GM21390 (cell line): ENCODE data around the gene PELO.
A peak's percentile ranks its signal among the peaks of the same experiment; 100 is the strongest.
"Not testable (repeated sequence)": the region's sequence is repeated elsewhere in the genome, so short reads cannot be mapped to it uniquely, and the experiment has no call there.

Experiments
- ATAC-seq: cut with Tn5 transposase; IDR thresholded peaks from one replicate; pipeline ENCODE4 v1.9.1; 2021; ENCODE audit not compliant: unreplicated experiment

The PELO gene, protein sequence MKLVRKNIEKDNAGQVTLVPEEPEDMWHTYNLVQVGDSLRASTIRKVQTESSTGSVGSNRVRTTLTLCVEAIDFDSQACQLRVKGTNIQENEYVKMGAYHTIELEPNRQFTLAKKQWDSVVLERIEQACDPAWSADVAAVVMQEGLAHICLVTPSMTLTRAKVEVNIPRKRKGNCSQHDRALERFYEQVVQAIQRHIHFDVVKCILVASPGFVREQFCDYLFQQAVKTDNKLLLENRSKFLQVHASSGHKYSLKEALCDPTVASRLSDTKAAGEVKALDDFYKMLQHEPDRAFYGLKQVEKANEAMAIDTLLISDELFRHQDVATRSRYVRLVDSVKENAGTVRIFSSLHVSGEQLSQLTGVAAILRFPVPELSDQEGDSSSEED

DNA sequence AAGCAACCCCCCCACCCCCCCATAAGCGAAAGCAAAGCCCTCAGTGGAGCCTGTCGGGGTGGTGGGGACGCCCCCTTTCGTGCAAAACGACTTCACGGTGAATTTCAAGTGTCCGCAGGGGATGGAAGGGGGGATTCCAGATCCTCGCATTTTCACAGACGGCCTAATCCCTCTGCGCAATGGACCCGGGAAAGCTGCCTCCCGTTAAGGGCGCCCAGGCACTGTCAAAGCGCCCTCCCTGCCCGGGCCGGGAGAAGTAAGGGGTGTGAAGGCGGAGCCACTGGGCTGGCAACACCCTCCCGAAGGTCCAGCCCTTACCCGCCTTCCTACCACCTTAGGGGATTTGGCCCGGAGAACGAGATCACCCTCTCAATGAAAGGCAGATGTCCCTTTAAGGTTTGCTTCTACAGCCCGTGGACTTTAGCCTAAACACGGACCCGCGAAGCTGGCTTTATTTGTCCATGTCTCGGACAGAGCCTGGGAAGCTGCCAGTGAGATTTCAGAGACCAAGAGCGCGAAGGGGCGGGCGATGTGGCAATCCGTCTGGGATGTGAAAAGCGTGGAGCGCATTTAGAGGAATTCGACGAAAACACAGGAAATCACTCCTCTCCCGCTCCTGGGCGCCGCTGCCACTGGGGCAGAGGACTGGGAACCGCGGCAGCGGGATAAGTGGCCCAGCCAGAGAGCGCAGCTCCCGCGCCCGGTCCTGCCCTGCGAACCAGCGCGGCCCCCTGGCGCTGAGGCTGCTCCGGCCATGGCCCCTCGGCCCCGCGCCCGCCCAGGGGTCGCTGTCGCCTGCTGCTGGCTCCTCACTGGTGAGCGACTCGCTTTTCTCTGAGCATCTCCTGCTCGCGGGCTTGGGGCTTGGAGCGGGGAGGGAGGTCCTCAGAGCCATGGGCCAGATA, at the start of gene PELO, which contains the start of gene ITGA1:
PELO (plus strand) TSS at position 317 of the 905 bp plus-strand sequence. CDS start 12,479 bp downstream, outside the sequence.
ITGA1 (plus strand) TSS at position 317 of the 905 bp plus-strand sequence; CDS start at position 755, 438 bp downstream.
- peak; percentile 80 for ATAC-seq

DNA sequence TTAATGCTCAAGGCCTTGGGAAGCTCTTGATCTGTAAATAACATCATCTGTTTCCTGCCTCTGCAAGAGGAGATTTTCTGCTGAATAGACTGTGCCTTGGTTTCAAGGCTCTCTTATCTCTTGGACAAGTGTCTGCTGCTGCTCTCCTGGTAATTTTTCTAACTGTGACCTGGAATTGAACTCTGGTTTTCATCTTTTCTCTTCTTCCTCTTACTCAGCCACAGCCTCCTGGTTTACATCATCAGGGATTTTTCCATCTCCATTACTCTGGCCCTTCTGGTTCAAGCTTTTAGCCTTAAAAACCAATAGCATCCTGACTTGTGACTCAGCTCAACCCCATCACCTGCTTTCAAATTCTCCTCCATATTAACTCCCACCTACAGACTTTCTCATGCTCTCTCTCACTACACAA, 49.6 kb upstream of the PELO start:
- ATAC-seq: peak; percentile 61

DNA sequence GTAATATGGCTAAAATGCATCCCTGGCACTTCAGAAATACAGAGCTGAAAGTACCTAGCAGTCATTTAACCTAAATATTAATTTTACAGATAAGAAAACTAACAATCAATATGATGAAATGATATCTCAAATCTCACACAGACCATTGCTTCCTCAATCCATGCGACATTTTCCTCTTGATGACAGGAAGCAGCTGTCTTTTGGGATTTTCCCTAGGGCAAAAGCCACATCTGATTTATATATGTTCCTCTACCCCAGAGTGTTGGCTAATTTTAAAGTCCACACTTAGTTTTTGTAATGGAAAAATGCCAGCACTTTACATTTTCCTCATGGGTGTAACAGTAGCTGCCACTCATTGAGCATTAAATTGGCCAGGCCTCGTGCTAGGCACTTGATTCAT, 47.7 kb upstream of the PELO start:
- no peak for ATAC-seq

DNA sequence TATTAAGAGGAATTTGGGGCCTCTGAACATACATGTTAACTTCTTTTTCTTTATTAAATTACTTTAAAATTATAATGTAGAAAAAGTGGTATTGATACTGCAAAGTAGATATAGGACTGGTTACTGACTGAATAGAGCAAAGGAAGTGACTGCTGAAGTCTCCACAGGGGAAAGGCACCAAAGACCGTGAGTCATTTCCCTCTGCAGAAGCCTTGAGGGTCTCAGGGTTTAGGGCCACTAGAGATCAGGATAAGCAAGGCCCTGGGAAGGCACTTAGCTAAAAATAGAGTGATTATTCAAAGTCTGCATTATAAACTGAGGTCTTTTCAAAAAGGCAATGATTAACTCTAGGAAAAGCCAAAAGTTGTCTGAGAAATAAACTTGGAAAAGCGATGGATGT, 44.7 kb upstream of the PELO start:
- no peak for ATAC-seq

DNA sequence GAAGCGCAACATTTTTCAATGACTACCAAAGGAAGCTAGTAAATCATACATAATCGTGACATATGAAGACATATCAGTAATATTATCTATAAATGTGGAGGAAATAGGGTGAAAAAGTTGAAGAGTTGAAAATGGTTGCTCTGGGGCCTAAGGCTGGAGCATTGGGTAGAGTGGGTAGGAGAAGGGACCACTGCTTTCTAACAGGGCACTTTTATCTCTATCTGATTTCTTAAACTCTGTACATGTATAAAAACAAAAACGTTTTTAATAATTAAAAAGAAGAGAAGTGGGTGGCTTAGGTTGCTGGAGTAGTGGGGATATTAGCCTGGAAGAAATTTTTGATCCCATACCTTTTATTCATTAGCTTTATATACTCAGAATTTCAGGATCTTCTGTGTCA, 44.2 kb upstream of the PELO start:
- ATAC-seq: no peak

DNA sequence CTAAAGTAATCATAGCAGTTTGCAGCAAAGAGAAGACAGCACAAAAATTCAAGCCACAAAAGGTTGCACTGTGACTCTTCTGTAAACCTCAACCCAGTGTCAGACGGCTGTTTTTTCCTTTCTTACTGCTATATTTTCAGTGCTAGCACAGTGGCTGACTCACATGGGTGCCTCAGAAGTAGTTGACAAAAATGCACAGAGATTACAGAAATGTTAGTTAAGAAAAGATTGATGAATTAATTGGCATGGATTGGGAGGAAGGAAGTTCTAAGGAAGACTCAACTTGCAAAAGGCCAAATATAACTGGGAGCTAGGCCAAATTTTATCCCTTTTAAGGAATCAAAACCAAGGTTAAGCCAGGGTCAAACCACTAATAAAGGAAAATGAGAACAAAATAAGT, 43.7 kb upstream of the PELO start:
- peak; percentile 83 for ATAC-seq

DNA sequence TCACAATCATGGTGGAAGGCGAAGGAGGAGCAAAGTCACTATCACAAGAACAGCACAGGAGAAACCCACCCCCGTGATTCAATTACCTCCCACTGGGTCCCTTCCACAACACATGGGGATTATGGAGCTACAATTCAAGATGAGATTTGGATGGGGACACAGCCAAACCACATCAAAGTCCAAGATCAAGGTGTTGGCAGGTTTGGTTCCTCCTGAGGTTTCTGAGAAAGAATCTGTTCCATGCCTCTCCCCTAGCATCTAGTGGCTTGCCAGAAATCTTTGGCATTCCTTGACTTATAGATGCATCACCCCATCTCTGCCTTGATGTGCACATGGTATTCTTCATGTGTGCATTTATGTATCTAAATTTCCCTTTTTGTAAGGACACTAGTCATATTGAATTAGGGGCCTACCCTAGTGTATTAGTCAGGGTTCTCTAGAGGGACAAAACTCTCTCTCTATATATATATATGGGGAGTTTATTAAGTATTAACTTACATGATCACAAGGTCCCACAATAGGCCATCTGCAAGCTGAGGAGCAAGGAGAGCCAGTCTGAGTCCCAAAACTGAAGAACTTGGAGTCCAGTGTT, 42.8 kb upstream of the PELO start:
- ATAC-seq: not testable (repeated sequence)

DNA sequence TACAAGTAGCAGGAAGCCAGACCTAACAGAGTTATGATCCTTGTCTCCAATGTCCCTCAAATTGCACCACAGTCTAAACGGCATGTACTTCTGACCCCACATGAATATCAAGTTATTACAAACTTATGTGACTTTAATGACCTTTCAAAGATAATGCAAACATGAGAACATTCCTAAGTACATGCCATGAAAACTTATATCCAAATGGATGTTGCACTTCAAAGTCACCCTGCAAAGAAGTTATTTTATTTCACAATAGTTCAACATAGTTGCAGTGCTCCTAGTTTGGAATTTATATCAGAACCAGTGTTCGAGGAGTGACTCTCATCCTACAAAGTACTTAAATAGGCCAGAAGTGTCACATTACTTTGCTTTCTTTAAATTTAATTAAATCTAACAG, 41.2 kb upstream of the PELO start:
- ATAC-seq: no peak

DNA sequence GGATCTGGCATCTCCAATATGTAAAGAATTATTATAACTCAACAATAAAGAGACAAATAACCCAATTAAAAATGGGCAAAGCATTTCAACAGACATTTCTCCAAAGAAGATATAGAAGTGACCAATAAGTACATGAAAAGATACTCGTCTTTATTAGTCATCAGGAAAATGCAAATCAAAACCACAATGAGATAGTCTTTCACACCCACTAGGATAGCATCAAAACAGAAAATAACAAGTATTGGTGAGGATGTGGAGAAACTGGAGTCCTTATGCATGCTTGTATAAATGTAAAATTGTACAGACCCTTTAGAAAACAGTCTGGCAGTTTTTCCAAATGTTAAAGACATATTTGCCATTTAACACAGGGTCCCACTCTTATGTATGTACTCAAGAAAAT, 39.1 kb upstream of the PELO start:
- ATAC-seq: peak; percentile 61

DNA sequence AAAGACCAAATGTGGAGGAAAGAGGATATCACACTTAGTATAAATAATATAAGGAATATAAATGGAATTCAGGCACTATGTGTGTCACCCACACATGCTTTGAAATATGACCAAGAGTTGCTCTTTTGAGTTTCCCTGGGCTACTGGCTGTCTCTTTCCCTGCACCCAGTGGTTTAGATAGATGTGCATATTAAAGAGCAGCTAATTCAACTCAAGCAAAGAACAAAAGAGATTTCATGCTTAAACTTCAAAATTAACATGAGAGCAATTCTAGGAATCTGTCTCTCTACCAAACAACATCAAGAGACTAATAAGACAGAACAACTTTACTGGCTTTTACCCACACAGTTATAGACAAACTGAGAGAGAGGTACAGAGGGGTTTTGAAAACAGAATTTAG, 38.0 kb upstream of the PELO start:
- ATAC-seq: no peak

DNA sequence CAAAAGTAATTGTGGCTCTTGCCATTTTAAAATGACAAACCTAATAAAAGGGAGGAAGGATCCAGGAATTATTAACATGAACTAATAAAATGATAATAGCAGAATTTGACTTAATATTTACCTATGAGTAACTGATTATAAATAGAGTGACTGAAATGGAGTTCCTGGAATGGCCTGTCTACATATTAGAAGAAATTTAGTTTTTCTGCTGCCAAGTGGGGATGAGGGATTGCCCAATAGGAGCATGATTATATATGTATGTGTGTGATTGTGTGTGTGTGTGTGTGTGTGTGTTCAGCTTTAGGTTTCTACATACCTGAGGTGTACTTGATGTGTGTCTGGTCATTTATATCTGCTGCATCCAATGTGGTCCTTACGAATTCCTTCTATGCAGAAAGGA, 36.6 kb upstream of the PELO start:
- no peak for ATAC-seq

DNA sequence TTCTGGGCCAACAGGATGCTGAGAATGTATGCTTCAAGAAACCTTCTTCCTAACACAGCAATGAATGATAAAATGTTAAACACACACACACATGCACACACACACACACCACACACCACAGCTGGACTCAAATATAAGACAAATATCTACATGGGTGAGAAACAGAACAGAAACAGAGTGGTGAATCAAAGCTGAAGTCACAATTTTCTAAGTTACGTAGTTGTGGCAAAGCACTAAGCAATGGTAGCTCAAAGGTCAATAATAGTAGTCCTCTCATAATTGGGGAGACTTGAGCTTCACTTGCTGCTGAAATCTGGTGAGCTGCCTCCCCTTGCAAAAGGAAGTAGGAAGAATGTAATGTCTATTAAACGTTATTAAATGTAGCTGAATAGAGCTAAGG, 33.7 kb upstream of the PELO start:
- ATAC-seq: no peak

DNA sequence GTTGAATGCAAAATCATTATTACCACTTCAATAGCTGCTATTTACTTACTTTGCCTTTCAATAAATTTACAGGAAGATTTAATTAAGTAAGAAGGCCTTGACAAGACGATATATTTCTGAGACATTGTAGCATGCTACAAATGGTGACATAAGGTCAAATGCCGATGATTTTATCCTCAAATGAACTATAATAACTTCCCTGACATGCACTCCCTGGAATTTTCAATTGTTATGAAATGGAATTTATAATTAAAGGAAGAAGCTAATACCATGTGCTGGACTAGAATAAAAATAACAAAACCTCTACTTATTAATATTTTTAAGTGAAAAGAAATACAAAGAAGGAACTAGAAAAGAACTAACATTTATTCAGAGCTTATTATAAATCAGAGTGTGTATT, 30.2 kb upstream of the PELO start:
- ATAC-seq: no peak

DNA sequence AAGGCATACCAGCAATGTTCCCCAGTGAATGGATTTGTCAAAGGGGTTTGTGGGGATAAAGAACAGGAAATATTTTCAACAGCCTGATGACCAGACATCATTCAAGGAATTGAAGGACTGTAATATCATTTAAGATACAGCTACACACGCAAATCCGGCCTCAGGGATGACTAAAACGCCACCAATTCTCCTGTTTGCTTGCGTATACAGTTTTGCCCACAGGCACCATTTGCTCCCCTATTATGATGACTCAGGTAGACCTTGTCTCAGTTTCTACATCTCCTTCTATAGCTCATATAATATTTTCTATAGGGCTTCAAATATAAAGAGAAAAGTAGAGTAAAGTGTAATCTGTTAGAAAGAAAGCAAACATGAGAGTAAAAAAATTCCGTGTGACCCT, 29.7 kb upstream of the PELO start:
- ATAC-seq: no peak

DNA sequence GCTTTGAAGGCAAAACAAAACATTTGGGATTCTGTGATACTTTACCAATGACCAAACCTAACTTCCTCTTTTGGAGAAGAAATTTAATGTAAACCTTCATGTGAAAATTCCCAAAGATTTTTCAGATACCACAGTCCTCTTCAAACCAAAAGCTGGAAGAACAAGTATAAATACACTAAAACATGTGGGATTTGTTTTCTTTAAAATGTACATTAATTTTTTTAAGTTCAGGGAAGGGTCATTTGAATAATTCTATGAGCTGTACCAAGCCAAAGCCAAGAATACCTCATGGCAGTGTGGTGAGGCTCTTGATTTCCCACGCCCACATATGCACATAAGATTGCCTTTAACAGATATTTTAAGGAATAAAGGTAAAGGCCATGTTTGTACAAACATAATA, 28.4 kb upstream of the PELO start:
- ATAC-seq: no peak

DNA sequence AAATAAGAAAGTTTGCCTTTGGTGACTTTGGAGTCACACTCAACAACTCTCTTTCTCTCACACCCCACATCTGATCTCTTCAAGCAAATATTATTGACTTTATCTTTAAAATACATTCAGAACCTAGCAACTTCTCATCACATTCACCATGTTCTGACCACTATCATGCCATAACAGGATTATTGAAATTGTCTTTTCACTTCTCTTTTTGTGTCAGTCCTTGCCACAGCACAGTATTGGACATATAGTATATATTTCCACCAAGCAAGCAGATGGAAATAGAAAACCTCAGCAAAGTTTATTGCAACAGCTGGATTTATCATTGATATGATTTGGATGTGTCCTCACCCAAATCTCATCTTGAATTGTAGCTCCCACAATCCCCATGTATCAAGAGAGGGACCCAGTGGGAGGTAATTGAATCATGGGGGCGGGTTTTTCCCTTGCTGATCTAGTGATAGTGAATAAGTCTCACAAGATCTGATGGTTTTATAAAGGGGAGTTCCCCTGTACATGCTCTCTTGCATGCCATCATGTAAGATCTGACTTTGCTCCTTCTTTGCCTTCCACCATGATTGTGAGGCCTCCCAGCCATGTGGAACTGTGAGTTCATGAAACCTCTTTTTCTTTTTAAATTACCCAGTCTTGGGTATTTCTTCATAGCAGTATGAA, 26.9 kb upstream of the PELO start:
- ATAC-seq: no peak

DNA sequence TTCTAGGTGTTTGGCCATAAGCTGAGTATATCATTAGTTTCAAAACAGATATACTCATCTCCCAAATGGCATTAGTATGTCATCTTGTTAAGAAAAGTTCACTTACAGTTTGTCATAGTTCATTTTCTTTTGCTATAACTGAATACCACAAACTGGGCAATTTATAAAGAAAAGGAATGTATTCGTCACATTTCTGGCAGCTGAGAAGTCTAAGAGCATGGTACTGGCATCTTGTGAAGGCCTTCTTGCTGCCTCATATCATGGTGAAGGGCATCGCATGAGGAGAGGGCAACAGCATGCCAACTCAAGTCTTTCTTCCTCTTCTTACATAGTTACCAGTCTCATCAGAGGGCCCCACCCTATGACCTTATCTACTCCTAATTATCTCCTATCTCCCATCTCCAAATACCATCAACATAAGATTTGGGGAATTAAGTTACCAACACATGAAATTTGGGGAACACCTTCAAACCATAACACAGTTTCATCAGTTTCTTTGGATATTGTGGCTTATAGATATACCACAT, 20.4 kb upstream of the PELO start:
- no peak for ATAC-seq

DNA sequence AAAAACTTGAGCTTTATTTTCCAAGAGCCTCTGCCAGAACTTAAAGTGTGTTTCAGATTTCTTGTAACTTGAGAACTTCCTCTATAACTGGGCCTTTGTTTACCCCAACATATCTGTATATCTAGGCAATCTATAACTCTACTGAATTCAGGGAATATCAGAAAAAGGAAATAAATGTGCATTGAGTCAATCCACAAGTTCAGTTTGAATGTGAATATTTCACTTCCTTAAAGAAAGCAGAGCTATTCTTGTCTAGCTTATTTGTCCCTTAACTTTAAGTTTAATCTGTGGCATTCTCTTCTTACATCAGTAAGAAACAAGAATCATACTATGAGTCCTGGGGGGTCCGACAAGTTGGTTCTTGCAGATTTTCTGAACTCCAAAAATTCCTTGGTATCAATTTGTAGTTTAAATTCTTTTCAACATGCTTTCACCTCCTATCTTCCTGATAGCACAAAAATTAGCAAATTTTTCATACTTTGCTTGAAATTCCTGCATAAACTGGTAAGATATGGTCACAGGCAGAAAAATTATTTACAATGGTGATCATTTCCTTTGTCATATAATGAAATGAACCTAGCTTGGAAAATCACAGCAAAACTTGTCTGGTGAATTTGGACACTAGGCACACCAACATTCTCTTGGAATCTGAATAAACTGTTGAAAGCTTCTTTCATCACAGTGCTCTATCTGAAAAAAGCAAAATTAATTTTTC, 19.8 kb upstream of the PELO start:
- no peak for ATAC-seq

DNA sequence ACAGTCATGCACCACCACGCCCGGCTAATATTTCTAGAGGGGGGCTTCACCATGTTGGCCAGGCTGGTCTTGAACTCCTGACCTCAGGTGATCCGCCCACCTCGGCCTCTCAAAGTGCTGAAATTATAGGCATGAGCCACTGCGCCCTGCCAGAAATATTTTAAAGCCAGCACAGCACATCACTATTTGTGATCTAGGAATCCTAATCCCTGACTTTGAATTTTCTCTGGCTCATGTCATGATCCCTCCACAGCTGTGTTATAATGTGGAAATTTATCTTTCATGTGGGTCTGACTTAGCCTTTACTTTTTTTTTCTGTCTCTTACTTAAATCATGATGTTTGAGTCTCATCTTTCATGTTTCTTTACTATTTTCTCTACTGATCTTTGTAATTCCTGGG, 18.7 kb upstream of the PELO start:
- ATAC-seq: no peak

DNA sequence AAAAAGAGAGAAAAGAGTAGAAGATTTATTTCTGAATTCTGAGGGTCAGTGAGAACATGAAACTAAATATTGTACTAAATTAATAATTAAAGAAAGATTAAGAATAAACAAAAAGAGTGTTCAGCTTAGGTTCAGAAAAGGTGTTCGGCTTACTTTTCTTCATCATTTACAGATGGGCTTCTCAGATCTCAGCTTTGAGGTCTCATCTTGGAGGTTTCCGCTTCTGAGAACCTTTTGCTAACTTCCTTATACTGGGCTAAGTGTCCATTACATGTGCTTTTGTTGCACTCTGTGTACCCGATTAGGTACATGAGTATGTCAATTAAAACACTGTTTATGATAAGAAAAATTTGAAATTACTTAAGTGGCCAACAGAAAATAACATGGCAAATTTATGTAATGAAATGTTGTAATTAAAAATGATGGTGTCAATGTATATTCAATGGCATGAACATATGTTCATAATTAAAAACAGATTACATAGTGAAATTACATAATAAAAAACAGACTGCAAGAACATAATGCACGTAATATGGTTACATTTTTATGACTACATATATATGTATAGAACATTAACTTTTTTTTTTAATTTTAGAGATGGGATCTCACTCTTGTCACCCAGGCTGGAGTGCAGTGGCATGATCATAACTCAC, 17.3 kb upstream of the PELO start:
- no peak for ATAC-seq
